HepG2 (cell line): Measurements from ENCODE around the gene HOXD4. TPM values are rescaled to one million over a fixed set of nuclear protein-coding genes. Genes with fewer than 3 reads are reported as not detected.

Source experiments
- AHDC1 ChIP-seq: sonication (generic); formaldehyde crosslinking; IDR thresholded peaks from 2 replicates; pipeline ENCODE4 v1.5.1; 2020; ENCODE audit warnings: mild to moderate bottlenecking, missing genetic modification reagents, borderline replicate concordance
- GZF1 ChIP-seq: sonication (generic); formaldehyde crosslinking; IDR thresholded peaks from 2 replicates; pipeline ENCODE4 v1.5.1; 2020; ENCODE audit warnings: mild to moderate bottlenecking, missing genetic modification reagents
- HOXA3 ChIP-seq: sonication (generic); formaldehyde crosslinking; IDR thresholded peaks from 2 replicates; pipeline ENCODE4 v1.5.0; 2020; ENCODE audit warnings: missing genetic modification reagents
- MAFF ChIP-seq: IDR thresholded peaks from 2 replicates; pipeline ENCODE4 v1.6.1; 2011; ENCODE audit warnings: low read depth, low read length, improper control_type of control experiment
- MAFG ChIP-seq: sonication (generic); formaldehyde crosslinking; IDR thresholded peaks from 2 replicates; pipeline ENCODE4 v1.5.1; 2020; ENCODE audit warnings: mild to moderate bottlenecking, missing genetic modification reagents
- RFXAP ChIP-seq: sonication (generic); formaldehyde crosslinking; IDR thresholded peaks from 2 replicates; pipeline ENCODE4 v1.4.0; 2020; ENCODE audit warnings: missing genetic modification reagents, borderline replicate concordance
- TAF1 ChIP-seq: sonication (generic); formaldehyde crosslinking; IDR thresholded peaks from 2 replicates; pipeline ENCODE4 v1.4.0; 2020; ENCODE audit warnings: missing genetic modification reagents
- TIGD3 ChIP-seq: sonication (generic); formaldehyde crosslinking; IDR thresholded peaks from 2 replicates; pipeline ENCODE4 v1.5.1; 2020; ENCODE audit warnings: mild to moderate bottlenecking, missing genetic modification reagents, borderline replicate concordance
- WIZ ChIP-seq: sonication (generic); formaldehyde crosslinking; IDR thresholded peaks from 2 replicates; pipeline ENCODE4 v1.5.1; 2020; ENCODE audit warnings: mild to moderate bottlenecking, missing genetic modification reagents
- ZBTB25 ChIP-seq: IDR thresholded peaks from 2 replicates; pipeline ENCODE4 v1.6.1; 2018; ENCODE audit warnings: missing genetic modification reagents
- ZFP90 ChIP-seq: sonication (generic); formaldehyde crosslinking; IDR thresholded peaks from 2 replicates; pipeline ENCODE4 v1.8.0; 2022; ENCODE audit warnings: missing genetic modification reagents, mild to moderate bottlenecking, inconsistent platforms, borderline replicate concordance
- ZHX1 ChIP-seq: sonication (generic); formaldehyde crosslinking; IDR thresholded peaks from 2 replicates; pipeline ENCODE4 v1.8.1; 2022; ENCODE audit warnings: low read depth, mild to moderate bottlenecking, missing genetic modification reagents
- ZNF251 ChIP-seq: sonication (generic); formaldehyde crosslinking; IDR thresholded peaks from 2 replicates; pipeline ENCODE4 v1.9.0; 2021; ENCODE audit warnings: mild to moderate bottlenecking, missing genetic modification reagents
- ZNF510 ChIP-seq: sonication (generic); formaldehyde crosslinking; IDR thresholded peaks from 2 replicates; pipeline ENCODE4 v1.4.0; 2020; ENCODE audit warnings: low read depth, mild to moderate bottlenecking, missing genetic modification reagents
- ZNF616 ChIP-seq: sonication (generic); formaldehyde crosslinking; IDR thresholded peaks from 2 replicates; pipeline ENCODE4 v1.5.0; 2020; ENCODE audit warnings: low read depth, mild to moderate bottlenecking, missing genetic modification reagents
- polyA plus RNA-seq, 8 experiments: library from polyadenylated mRNA; depleted of rRNA in 3 of 8; stranded (reverse) in 7 of 8; unstranded in 1 of 8; fragments of >200 nt; fragmentation: Illumina TruSeq in 4 of 8; extraction: Trizol in 4 of 8; gene quantifications; 2 replicates each; pipeline versions ENCODE4 v1.2.1 to v1.2.3, GENCODE V29; 2011 to 2016; ENCODE audit warnings: low read depth in 4 of 8, missing spikeins in 1 of 8, mixed read lengths in 1 of 8; ENCODE audit not compliant: insufficient read depth in 1 of 8
- total RNA-seq, 5 experiments: library from RNA; depleted of rRNA; stranded (reverse); fragments of >200 nt; fragmentation: Illumina TruSeq; extraction: Trizol; gene quantifications; 2 replicates each; pipeline ENCODE4 v1.2.3, GENCODE V29; 2016; ENCODE audit warnings: low read depth in 1 of 5
- TF ChIP-seq, protein P1 (sequence below): sonication (generic); formaldehyde crosslinking; IDR thresholded peaks from 2 replicates; pipeline ENCODE4 v1.5.0; 2020; ENCODE audit warnings: missing genetic modification reagents

HOXD4 gene
- total and polyA plus RNA-seq, 2 of the 13 experiments (the other 11 are each of a cell fraction or from before 2014, with no cell fraction given), result not detected

- no peak; the same call in 1 of the 2 replicates for TF ChIP-seq ZFP90
- TF ChIP-seq AHDC1 (CRISPR knock-in tag), result no peak
- TF ChIP-seq MAFG (CRISPR knock-in tag), result no peak
- TF ChIP-seq WIZ (CRISPR knock-in tag), result no peak
- TF ChIP-seq TAF1 (CRISPR knock-in tag), result peak; percentile 73
- 0 out of 2 replicates have a peak, but pooled peaks have one; percentile 54 for TF ChIP-seq ZNF251 (CRISPR knock-in tag)
- peak; percentile 23; the same call in 1 of the 2 replicates for TF ChIP-seq HOXA3 (CRISPR knock-in tag)
- TF ChIP-seq ZNF616 (CRISPR knock-in tag), result peak; percentile 51; the same call in 1 of the 2 replicates
- no peak for TF ChIP-seq ZNF510 (CRISPR knock-in tag)
- 0 out of 2 replicates have a peak, but pooled peaks have one; percentile 49 for TF ChIP-seq ZHX1
- TF ChIP-seq GZF1 (CRISPR knock-in tag), result 0 out of 2 replicates have a peak, but pooled peaks have one; percentile 9
- no peak; the same call in 1 of the 2 replicates for TF ChIP-seq ZBTB25
- no peak for TF ChIP-seq MAFF
- TF ChIP-seq TIGD3 (CRISPR knock-in tag), result 0 out of 2 replicates have a peak, but pooled peaks have one; percentile 87
- TF ChIP-seq, protein P1, sequence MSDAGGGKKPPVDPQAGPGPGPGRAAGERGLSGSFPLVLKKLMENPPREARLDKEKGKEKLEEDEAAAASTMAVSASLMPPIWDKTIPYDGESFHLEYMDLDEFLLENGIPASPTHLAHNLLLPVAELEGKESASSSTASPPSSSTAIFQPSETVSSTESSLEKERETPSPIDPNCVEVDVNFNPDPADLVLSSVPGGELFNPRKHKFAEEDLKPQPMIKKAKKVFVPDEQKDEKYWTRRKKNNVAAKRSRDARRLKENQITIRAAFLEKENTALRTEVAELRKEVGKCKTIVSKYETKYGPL (CRISPR knock-in tag), result peak; percentile 68; the same call in 1 of the 2 replicates
- TF ChIP-seq RFXAP (CRISPR knock-in tag), result peak; percentile 27; the same call in 1 of the 2 replicates
Measured at GRCh38 chr2:176187899-176188773, 36.8 kb downstream of the HOXD4 start, which contains the start of gene HOXD1 (continued).
